Measurements from ENCODE around the gene MUS81. TPM values are rescaled to one million over a fixed set of nuclear protein-coding genes. Genes with fewer than 3 reads are reported as not detected.
"Not testable (repeated sequence)": the region's sequence is repeated elsewhere in the genome, so short reads cannot be mapped to it uniquely, and the experiment has no call there.

MUS81 gene
- total and polyA plus RNA-seq, 7 donors, result 33.5 to 61.8 (median 42.9) TPM

DNA sequence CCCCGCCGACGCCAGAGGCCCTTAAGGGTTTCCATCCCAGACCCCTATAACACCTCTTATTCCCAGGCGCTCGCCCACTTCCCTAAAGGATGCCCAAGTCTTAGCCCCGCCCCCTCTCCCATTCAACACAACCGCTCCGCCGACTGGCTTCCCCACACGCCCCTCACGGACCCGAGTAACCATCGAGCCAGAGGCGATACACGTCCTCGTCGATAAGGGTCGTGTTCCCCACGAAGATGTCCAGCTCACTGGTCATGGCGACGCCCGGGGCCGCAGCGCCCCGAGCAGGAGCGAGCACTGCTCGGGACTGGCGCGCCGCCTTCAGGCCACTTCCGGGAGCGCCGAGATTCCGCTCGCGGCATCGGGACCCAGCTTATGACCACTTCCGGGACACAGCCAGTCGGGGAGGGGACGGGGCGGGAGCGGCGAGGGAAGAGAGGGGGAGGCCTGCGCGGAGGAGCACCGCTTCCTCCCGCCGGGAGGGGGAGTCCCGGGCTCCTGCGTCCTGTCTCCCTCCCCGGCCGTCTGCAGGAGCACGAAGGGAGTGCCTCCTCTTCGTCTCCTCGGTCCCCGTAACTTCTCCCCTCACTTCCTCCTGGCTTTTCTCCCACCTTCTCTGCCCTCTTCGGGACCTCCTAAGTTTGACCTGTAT is 28.1 kb downstream of the MUS81 start, which contains the start of gene FIBP:
FIBP (minus strand) TSS at position 309 of the 652 bp plus-strand sequence; CDS start at position 256, 53 bp downstream.
- peak within 1 kb of the TSS; percentile 53 to 75 (median 62) for H3K4me3 ChIP-seq
- peaks cover 0 to 71% (median 62%) of the 10 kb centered on the region in 4 donors for H3K4me1 ChIP-seq
- TF ChIP-seq EP300 (IDR thresholded peaks at IDR 0.05), result no peak
- TF ChIP-seq POLR2AphosphoS5 (IDR thresholded peaks at IDR 0.05), result peak; percentile 90 to 98 (median 95)
- TF ChIP-seq, protein P1, sequence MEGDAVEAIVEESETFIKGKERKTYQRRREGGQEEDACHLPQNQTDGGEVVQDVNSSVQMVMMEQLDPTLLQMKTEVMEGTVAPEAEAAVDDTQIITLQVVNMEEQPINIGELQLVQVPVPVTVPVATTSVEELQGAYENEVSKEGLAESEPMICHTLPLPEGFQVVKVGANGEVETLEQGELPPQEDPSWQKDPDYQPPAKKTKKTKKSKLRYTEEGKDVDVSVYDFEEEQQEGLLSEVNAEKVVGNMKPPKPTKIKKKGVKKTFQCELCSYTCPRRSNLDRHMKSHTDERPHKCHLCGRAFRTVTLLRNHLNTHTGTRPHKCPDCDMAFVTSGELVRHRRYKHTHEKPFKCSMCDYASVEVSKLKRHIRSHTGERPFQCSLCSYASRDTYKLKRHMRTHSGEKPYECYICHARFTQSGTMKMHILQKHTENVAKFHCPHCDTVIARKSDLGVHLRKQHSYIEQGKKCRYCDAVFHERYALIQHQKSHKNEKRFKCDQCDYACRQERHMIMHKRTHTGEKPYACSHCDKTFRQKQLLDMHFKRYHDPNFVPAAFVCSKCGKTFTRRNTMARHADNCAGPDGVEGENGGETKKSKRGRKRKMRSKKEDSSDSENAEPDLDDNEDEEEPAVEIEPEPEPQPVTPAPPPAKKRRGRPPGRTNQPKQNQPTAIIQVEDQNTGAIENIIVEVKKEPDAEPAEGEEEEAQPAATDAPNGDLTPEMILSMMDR (IDR thresholded peaks at IDR 0.05), result peak; percentile 85 to 99 (median 91)
- TF ChIP-seq POLR2A (IDR thresholded peaks at IDR 0.05), result peak; percentile 90 to 92
- peak within 1 kb of the TSS; percentile 95 to 98 (median 97) for H3K27ac ChIP-seq
- 0 to 1% methylated on average over 57 of the region's 57 CpGs for WGBS, 2 donors
- peaks cover 4 to 29% (median 9%) of the 10 kb centered on the region in 4 donors for H3K36me3 ChIP-seq
- intact Hi-C loops (cut with DNase I), result loop anchor here (1.0 to 5.0 kb wide), 3 partner anchors 30 to 114 kb away; partner anchors contain the start of genes BANF1, CFL1, EIF1AD and SART1
- H3K27me3 ChIP-seq, result no peaks in the 10 kb centered on the region
- peak; percentile 99 for DNase-seq
- no peaks in the 10 kb centered on the region for H3K9me3 ChIP-seq

DNA sequence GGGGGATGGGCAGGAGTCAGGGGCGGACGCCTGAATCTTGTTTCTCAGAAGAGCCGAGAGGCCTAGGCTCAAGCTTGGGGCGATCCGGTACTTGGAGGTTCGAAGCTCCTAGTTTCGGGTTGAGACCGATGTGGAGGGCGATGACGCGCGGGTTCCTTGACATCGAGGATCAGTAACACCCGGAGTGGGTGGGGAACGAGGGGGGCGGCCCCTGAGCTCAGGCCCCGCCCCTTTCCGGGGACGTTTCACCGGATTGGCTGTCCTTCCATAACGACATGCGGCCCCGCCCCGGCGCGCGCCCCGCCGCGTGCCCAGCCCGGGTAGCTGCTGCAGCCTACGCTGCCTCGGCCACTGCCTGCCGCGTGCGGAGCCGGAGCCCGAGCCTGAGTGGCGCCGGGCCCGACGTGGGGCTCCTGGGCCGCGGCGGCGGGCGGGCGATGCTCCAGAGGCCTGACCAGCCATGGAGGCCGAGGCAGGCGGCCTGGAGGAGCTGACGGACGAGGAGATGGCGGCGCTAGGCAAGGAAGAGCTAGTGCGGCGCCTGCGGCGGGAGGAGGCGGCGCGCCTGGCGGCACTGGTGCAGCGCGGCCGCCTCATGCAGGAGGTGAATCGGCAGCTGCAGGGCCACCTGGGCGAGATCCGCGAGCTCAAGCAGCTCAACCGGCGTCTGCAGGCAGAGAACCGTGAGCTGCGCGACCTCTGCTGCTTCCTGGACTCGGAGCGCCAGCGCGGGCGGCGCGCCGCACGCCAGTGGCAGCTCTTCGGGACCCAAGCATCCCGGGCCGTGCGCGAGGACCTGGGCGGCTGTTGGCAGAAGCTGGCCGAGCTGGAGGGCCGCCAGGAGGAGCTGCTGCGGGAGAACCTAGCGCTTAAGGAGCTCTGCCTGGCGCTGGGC is 30.3 kb downstream of the MUS81 start, which contains the start of gene CCDC85B:
CCDC85B (plus strand) TSS at position 350 of the 895 bp plus-strand sequence; CDS start at position 461, 111 bp downstream.
- H3K9me3 ChIP-seq, result no peaks in the 10 kb centered on the region
- H3K4me3 ChIP-seq, result peak within 1 kb of the TSS; percentile 60 to 77 (median 70)
- peak within 1 kb of the TSS; percentile 95 to 98 (median 97) for H3K27ac ChIP-seq
- intact Hi-C loops (cut with DNase I), result loop anchor here (1.0 kb wide), 1 partner anchor 29 kb away; the partner anchor contains the start of genes C11orf68 and DRAP1
- H3K27me3 ChIP-seq, result no peaks in the 10 kb centered on the region
- peaks cover 0 to 70% (median 59%) of the 10 kb centered on the region in 4 donors for H3K4me1 ChIP-seq
- 0% methylated on average over 94 of the region's 94 CpGs for WGBS, 2 donors
- TF ChIP-seq POLR2A (IDR thresholded peaks at IDR 0.05), result peak; percentile 70 to 79
- TF ChIP-seq EP300 (IDR thresholded peaks at IDR 0.05), result no peak
- peak; percentile 93 to 98 (median 96) for TF ChIP-seq POLR2AphosphoS5 (IDR thresholded peaks at IDR 0.05)
- TF ChIP-seq, protein P1 (IDR thresholded peaks at IDR 0.05), result no peak
- H3K36me3 ChIP-seq, result peaks cover 0 to 14% (median 2%) of the 10 kb centered on the region in 4 donors
- DNase-seq, result peak; percentile 100

- peaks cover 0 to 70% (median 59%) of the 10 kb centered on the region in 4 donors for H3K4me1 ChIP-seq
- WGBS, 2 donors, result 5 to 12% methylated on average over 57 of the region's 57 CpGs
- H3K36me3 ChIP-seq, result peaks cover 0 to 6% (median 0%) of the 10 kb centered on the region in 4 donors
- intact Hi-C loops (cut with DNase I), result no loop called here
- peak overlapping the region; percentile 95 to 98 (median 97) for H3K27ac ChIP-seq
- peak overlapping the region; percentile 60 to 77 (median 66) for H3K4me3 ChIP-seq
- DNase-seq, result peak; percentile 81
- no peaks in the 10 kb centered on the region for H3K9me3 ChIP-seq
- no peaks in the 10 kb centered on the region for H3K27me3 ChIP-seq
- TF ChIP-seq EP300 (IDR thresholded peaks at IDR 0.05) (no peak), POLR2AphosphoS5 (IDR thresholded peaks at IDR 0.05) (peak in 3 of 4 donors; percentile 17 to 40 (median 23))
- TF ChIP-seq, protein P1 (IDR thresholded peaks at IDR 0.05), result no peak
These were observed 31.2 kb downstream of the MUS81 start for GRCh38 chr11:65891219-65892136.

GRCh38 chr11:65892137-65892540 is 31.9 kb downstream of the MUS81 start:
- DNase-seq; H3K27me3 ChIP-seq; intact Hi-C loops (cut with DNase I); H3K9me3 ChIP-seq; H3K36me3 ChIP-seq: not testable (repeated sequence)
- Histone ChIP-seq H3K4me1 (peaks cover 0 to 63% (median 54%) of the 10 kb centered on the region in 4 donors), H3K4me3 (peak overlapping the region in 2 of 4 donors; percentile 65 to 68), H3K27ac (peak overlapping the region; percentile 95 to 98 (median 97))
- 71 to 81% methylated on average over 5 of the region's 5 CpGs for WGBS, 2 donors
